Skeletal muscle tissue (tissue), 4 donors: ENCODE data around the gene ATP6V1C2. TPM values are rescaled to one million over a fixed set of nuclear protein-coding genes. Genes with fewer than 3 reads are reported as not detected.

Experiments
- H3K27ac ChIP-seq: one replicate; pipeline ENCODE4 v1.7.0; 2013; ENCODE audit warnings: mild to moderate bottlenecking, low read depth, low read length, inconsistent platforms
- H3K27me3 ChIP-seq, 3 donors: one replicate each; pipeline ENCODE4 v1.7.0; 2013; ENCODE audit warnings: low read length in 3 of 3; ENCODE audit not compliant: control insufficient read depth in 3 of 3, insufficient read depth in 3 of 3
- H3K36me3 ChIP-seq, 3 donors: one replicate each; pipeline ENCODE4 v1.7.0; 2013; ENCODE audit warnings: low read length in 3 of 3; ENCODE audit not compliant: control insufficient read depth in 3 of 3, insufficient read depth in 3 of 3
- H3K4me1 ChIP-seq, 3 donors: one replicate each; pipeline ENCODE4 v1.7.0; 2013; ENCODE audit warnings: low read length in 3 of 3, mild to moderate bottlenecking in 3 of 3; ENCODE audit not compliant: control insufficient read depth in 3 of 3, insufficient read depth in 3 of 3
- H3K4me3 ChIP-seq, 3 donors: one replicate each; pipeline ENCODE4 v1.7.0; 2013; ENCODE audit warnings: low read length in 3 of 3
- H3K9ac ChIP-seq, 3 donors: one replicate each; pipeline ENCODE4 v1.7.0; 2013; ENCODE audit warnings: low read length in 3 of 3, mild to moderate bottlenecking in 3 of 3, moderate library complexity in 2 of 3, low read depth in 1 of 3
- H3K9me3 ChIP-seq, 3 donors: one replicate each; pipeline ENCODE4 v1.7.0; 2013; ENCODE audit warnings: low read length in 3 of 3; ENCODE audit not compliant: control insufficient read depth in 3 of 3
- total RNA-seq: library from RNA; depleted of rRNA; stranded (reverse); fragments of >200 nt; gene quantifications from one replicate; pipeline ENCODE4 v1.2.3, GENCODE V29; 2014
- donor health status: Osteomylitis.

The ATP6V1C2 gene
- total RNA-seq, 1 donor from 2014 or later, result under 0.01 TPM

- Histone ChIP-seq H3K9ac (no peak overlapping the region), H3K4me1 (no peaks in the 10 kb centered on the region), H3K9me3 (no peaks in the 10 kb centered on the region), H3K4me3 (no peak overlapping the region), H3K27me3 (no peaks in the 10 kb centered on the region), H3K36me3 (no peaks in the 10 kb centered on the region), H3K27ac (no peak overlapping the region)
Measured at GRCh38 chr2:10753156-10753555, 31.7 kb downstream of the ATP6V1C2 start.

GRCh38 chr2:10753876-10754275 lies 32.4 kb downstream of the ATP6V1C2 start:
- H3K27me3 ChIP-seq, result no peaks in the 10 kb centered on the region
- no peak overlapping the region for H3K4me3 ChIP-seq
- no peak overlapping the region for H3K27ac ChIP-seq
- no peaks in the 10 kb centered on the region for H3K9me3 ChIP-seq
- H3K9ac ChIP-seq, result no peak overlapping the region
- H3K4me1 ChIP-seq, result no peaks in the 10 kb centered on the region
- no peaks in the 10 kb centered on the region for H3K36me3 ChIP-seq

GRCh38 chr2:10755621-10756020 lies 34.2 kb downstream of the ATP6V1C2 start:
- Histone ChIP-seq H3K36me3 (no peaks in the 10 kb centered on the region), H3K4me1 (no peaks in the 10 kb centered on the region), H3K9ac (no peak overlapping the region), H3K4me3 (no peak overlapping the region), H3K27me3 (no peaks in the 10 kb centered on the region), H3K9me3 (no peaks in the 10 kb centered on the region), H3K27ac (no peak overlapping the region)

GRCh38 chr2:10757814-10758286 lies 36.4 kb downstream of the ATP6V1C2 start:
- no peak overlapping the region for H3K9ac ChIP-seq
- H3K27ac ChIP-seq, result no peak overlapping the region
- no peaks in the 10 kb centered on the region for H3K4me1 ChIP-seq
- no peak overlapping the region for H3K4me3 ChIP-seq
- peaks cover 0 to 2% (median 0%) of the 10 kb centered on the region in 3 donors for H3K27me3 ChIP-seq
- H3K9me3 ChIP-seq, result no peaks in the 10 kb centered on the region
- H3K36me3 ChIP-seq, result no peaks in the 10 kb centered on the region

GRCh38 chr2:10759151-10759714 lies 37.8 kb downstream of the ATP6V1C2 start:
- no peak overlapping the region for H3K4me3 ChIP-seq
- H3K27me3 ChIP-seq, result peaks cover 0 to 8% (median 5%) of the 10 kb centered on the region in 3 donors
- no peaks in the 10 kb centered on the region for H3K36me3 ChIP-seq
- no peaks in the 10 kb centered on the region for H3K4me1 ChIP-seq
- H3K9ac ChIP-seq, result no peak overlapping the region
- H3K9me3 ChIP-seq, result no peaks in the 10 kb centered on the region
- H3K27ac ChIP-seq, result no peak overlapping the region

- Histone ChIP-seq H3K9me3 (no peaks in the 10 kb centered on the region), H3K4me3 (no peak overlapping the region), H3K27ac (no peak overlapping the region), H3K27me3 (peaks cover 0 to 8% (median 5%) of the 10 kb centered on the region in 3 donors), H3K9ac (no peak overlapping the region), H3K36me3 (no peaks in the 10 kb centered on the region), H3K4me1 (no peaks in the 10 kb centered on the region)
Measured at GRCh38 chr2:10760794-10761504, 39.5 kb downstream of the ATP6V1C2 start.

- Histone ChIP-seq H3K27ac (no peak overlapping the region), H3K4me3 (no peak overlapping the region), H3K9ac (no peak overlapping the region), H3K9me3 (no peaks in the 10 kb centered on the region), H3K27me3 (peaks cover 0 to 8% (median 5%) of the 10 kb centered on the region in 3 donors), H3K36me3 (no peaks in the 10 kb centered on the region), H3K4me1 (no peaks in the 10 kb centered on the region)
Measured at GRCh38 chr2:10761591-10761990, 40.2 kb downstream of the ATP6V1C2 start.

- no peak overlapping the region for H3K4me3 ChIP-seq
- H3K9me3 ChIP-seq, result no peaks in the 10 kb centered on the region
- H3K9ac ChIP-seq, result no peak overlapping the region
- peaks cover 0 to 1% (median under 1%) of the 10 kb centered on the region in 3 donors for H3K4me1 ChIP-seq
- peaks cover 0 to 8% (median 5%) of the 10 kb centered on the region in 3 donors for H3K27me3 ChIP-seq
- H3K27ac ChIP-seq, result no peak overlapping the region
- no peaks in the 10 kb centered on the region for H3K36me3 ChIP-seq
Measured at GRCh38 chr2:10762651-10763460, 41.4 kb downstream of the ATP6V1C2 start.

GRCh38 chr2:10763461-10763800 lies 42.0 kb downstream of the ATP6V1C2 start:
- H3K9me3 ChIP-seq, result no peaks in the 10 kb centered on the region
- H3K27ac ChIP-seq, result no peak overlapping the region
- H3K36me3 ChIP-seq, result no peaks in the 10 kb centered on the region
- no peak overlapping the region for H3K4me3 ChIP-seq
- no peak overlapping the region for H3K9ac ChIP-seq
- peaks cover 0 to 8% (median 5%) of the 10 kb centered on the region in 3 donors for H3K27me3 ChIP-seq
- H3K4me1 ChIP-seq, result peaks cover 0 to 7% (median 6%) of the 10 kb centered on the region in 3 donors
